T-helper 9 cell (primary cell): Measurements from ENCODE around the gene TTL.

Source experiments
- DNase-seq: peaks from one replicate; pipeline ENCODE4 v3.0.0-alpha.2; 2020

TTL gene

DNA sequence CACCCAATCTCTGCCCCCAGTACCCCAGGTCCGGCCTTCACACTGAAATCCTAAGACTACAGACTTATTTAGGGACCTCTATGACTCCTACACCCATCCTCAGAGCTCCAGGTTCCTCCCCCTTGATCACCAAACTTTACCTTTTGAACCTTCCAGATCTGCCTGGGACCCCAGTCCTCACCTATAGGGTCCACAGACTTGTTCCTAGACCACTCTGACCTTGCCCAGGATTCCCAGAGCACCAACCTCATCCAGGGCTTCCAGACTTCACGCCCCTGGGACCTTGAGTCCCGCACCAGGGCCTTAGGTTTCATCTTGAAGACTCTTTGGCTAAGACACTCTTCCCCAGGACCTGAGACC is 102.9 kb downstream of the TTL start:
- no peak for DNase-seq

DNA sequence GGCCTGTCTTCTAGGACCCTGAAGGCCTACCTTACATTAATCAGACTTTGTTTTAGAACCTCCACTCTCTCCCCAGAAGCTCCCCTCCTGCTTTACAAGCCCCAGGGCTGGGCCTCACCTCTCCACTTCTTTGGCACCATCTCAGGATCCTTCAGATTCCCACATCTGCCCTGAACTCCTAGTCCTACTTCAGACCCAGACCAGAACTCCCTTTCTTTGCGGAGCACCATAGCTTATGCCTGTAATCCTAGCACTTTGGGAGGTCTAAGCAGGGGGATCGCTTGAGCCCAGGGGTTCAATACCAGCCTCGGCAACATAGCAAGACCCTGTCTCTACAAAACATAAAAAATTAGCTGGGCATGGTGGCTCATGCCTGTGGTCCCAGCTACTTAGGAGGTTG is 103.4 kb downstream of the TTL start:
- DNase-seq: no peak

DNA sequence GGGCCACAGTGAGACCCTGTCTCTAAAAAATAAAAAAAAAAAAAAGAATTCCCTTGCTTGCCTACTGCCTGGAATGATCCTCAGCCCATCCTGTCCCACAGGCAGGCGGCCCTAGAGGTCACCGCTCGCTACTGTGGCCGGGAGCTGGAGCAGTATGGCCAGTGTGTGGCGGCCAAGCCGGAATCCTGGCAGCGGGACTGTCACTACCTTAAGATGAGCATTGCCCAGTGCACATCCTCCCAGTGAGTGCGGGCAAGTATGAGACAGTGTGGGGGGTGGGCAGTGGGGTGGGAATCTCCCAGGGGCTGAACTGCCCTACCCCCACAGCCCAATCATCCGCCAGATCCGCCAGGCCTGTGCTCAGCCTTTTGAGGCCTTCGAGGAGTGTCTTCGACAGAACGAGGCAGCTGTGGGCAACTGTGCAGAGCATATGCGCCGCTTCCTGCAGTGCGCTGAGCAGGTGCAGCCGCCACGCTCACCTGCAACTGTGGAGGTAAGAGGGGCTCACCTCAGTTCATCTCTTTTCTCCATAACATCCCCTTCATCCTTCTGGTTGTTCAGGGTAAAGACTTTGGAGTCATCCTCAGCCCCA is 104.0 kb downstream of the TTL start:
- no peak for DNase-seq

DNA sequence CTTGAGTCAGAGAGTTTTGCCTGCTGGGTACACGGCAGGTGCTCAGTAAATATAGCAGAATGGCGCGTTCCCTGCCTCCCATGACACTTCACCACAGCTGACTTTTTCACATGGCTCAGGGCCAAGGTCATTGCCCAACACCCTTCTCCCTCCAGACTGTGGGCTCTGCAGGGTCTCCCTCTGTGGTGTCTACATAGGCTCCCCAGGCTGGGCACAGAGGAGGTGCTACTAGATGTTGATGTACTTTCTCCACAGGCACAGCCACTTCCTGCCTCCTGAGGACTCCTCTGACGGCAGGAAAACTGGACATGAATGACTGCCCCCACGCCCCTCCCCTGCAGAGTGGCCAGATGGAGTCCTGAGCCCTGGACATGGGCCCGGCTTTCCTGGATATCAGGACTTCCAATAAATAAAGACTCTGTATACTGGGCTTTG is 106.7 kb downstream of the TTL start:
- no peak for DNase-seq
